AG10803 (cell line): Measurements from ENCODE around the gene SETBP1.
"Not testable (repeated sequence)": the region's sequence is repeated elsewhere in the genome, so short reads cannot be mapped to it uniquely, and the experiment has no call there.

ENCODE experiments used
- DNase-seq: peaks from one replicate; pipeline ENCODE4 v3.0.0; 2010; ENCODE audit warnings: low read depth
- H3K4me3 ChIP-seq: 2 replicates; pipeline ENCODE4 v1.5.1; 2011; ENCODE audit warnings: mild to moderate bottlenecking, low read length, control low read depth
- CTCF ChIP-seq: conservative IDR thresholded peaks from 2 replicates; pipeline ENCODE4 v1.5.1; 2011; ENCODE audit warnings: mild to moderate bottlenecking, low read length, control low read depth, inconsistent platforms

The SETBP1 gene

GRCh38 chr18:44713435-44713834 is 32.7 kb downstream of the SETBP1 start:
- TF ChIP-seq CTCF: no peak
- no peak overlapping the region for H3K4me3 ChIP-seq

DNA sequence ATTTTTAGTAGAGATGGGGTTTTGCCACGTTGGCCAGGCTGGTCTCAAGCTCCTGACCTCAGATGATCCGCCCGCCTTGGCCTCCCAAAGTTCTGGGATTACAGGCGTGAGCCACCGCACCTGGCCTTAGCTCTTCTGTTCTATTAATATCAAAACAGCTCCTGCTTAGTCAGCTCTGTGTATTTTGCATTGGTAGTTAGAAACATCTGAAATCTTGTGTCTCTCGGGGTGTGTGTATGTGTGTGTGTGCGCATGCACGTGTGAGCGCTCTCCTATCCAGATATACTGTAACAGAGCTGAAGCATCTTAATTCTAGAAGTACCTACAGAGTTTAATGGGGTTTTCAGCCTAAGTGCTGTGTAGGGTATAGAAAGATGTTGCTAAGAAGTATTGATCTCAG is 33.7 kb downstream of the SETBP1 start:
- no peak overlapping the region for H3K4me3 ChIP-seq
- DNase-seq: no peak
- no peak for TF ChIP-seq CTCF

More at GRCh38 chr18:44713435-44713834, 32.7 kb downstream of the SETBP1 start:
- DNase-seq: no peak

- DNase-seq: peak; percentile 96
- no peak overlapping the region; the same call in 1 of the 2 replicates for H3K4me3 ChIP-seq
- TF ChIP-seq CTCF: no peak
These were observed 34.6 kb downstream of the SETBP1 start for GRCh38 chr18:44715245-44715644.

DNA sequence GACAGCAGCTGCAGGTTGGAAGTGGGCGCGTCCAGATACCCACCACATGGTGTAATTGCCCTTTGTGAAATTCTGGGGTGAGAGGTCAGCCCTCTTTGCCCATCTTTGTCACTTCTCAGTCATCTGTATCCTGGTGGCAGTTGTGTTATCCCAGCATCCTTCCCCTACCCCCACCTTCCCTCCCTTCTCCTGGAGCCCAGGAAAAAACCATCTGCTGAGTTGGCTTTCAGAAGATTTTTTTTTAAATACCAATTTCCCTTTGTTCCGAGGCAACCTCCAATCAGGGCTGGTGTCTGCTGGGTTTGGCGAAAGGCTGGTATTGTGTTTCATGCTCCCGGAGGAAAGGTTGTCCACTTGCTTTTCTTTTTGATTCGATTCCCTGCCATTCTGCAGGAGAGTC is 35.2 kb downstream of the SETBP1 start:
- TF ChIP-seq CTCF: no peak
- peak; percentile 59 for DNase-seq
- H3K4me3 ChIP-seq: no peak overlapping the region; the same call in 1 of the 2 replicates

DNA sequence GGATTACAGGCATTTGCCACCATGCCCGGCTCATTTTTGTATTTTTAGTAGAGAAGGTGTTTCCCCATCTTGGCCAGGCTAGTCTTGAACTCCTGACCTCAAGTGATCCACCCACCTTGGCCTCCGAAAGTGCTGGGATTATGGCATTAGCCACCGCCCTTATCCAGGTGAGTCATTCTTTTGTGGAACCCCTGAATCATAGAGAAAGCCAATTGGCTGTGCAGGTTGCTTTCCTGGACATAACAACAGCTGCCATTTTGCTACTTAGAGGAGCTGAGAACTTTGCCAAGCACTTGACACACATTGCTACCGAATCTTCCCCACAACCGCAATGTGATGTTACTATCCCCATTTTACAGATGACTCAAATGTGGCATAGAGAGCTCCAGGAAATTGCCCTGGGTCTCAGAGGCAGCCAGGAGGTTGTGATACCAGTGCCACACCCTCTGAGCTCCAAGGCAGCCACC is 36.0 kb downstream of the SETBP1 start:
- no peak for TF ChIP-seq CTCF
- DNase-seq: no peak
- H3K4me3 ChIP-seq: no peak overlapping the region

DNA sequence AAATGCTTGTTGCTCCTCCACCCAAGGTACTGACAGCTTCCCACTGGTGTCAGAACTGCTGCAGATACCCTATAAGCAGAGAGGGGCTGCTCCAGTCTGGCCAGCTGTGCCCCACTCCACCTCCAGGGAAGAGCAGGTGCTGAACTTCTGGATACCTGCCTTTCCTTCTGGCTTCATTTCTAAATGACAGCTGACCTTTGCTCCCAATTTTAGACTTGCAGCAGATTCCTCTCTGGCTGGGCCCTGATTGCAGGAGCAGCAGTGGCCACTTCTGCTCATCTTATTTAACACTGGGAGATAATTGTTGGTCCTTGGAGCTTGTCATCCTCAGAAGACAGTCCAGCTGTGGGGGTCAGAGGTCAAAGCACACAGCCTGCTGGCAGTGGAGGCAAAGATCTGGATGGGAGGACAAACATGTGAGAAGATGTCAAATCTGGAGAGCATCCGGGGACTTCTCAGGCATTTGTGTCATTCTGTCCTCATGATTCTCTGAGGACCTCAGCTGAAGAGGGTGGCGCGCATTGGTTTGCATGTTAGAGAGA is 38.9 kb downstream of the SETBP1 start:
- no peak for TF ChIP-seq CTCF
- no peak overlapping the region for H3K4me3 ChIP-seq
- DNase-seq: no peak

DNA sequence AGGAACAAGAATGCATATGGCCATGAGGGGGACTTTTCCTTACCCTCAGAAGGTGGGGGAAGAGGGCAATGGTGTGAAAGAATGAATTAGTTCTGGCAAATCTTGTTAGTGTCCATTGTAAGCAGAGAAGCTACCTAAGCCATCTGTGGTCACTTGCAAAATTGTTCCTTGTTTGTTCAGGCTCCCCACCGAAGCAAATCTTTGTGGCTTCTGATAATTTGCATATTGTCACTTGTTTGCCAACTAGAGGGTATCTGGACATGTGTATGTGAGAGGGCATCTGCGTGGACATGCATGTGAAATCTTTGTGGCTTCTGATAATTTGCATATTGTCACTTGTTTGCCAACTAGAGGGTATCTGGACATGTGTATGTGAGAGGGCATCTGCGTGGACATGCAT is 41.1 kb downstream of the SETBP1 start:
- not testable (repeated sequence) for DNase-seq, H3K4me3 ChIP-seq

DNA sequence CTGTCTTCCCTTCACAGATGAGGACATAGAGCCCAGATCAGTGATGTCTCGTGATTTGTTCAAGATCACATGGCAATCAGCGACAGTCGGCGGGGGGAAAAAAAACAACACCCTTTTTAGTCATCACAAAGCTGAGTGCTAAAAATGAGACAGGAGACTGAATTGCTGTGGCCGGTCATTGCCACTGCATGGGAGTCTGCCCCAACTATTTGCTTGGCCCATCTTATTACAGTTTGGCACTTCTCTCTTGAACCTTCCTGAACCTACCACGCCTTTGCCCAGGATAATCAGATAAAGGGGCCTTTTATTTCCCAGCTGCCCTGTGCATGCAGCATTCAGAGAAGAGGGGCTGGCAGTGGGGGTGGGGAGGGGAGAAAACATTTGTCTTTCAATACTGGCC is 42.7 kb downstream of the SETBP1 start:
- no peak for DNase-seq
- TF ChIP-seq CTCF: no peak
- no peak overlapping the region for H3K4me3 ChIP-seq
